Ishikawa (cell line): ENCODE measurements around the gene ARSK.

ENCODE experiments used
- CEBPB ChIP-seq: IDR thresholded peaks from 2 replicates; pipeline ENCODE4 v1.6.1; 2012
- CREB1 ChIP-seq: IDR thresholded peaks from 2 replicates; pipeline ENCODE4 v1.6.1; 2012; ENCODE audit warnings: low read depth
- EGR1 ChIP-seq: IDR thresholded peaks from 2 replicates; pipeline ENCODE4 v1.6.1; 2012
- EP300 ChIP-seq: IDR thresholded peaks from 2 replicates; pipeline ENCODE4 v1.6.1; 2012; ENCODE audit warnings: borderline replicate concordance
- FOXM1 ChIP-seq: IDR thresholded peaks from 2 replicates; pipeline ENCODE4 v1.6.1; 2012; ENCODE audit warnings: low read depth, borderline replicate concordance
- NFIC ChIP-seq: IDR thresholded peaks from 2 replicates; pipeline ENCODE4 v1.6.1; 2012
- RAD21 ChIP-seq: IDR thresholded peaks from 2 replicates; pipeline ENCODE4 v1.6.1; 2012; ENCODE audit warnings: low read depth
- TAF1 ChIP-seq: IDR thresholded peaks from 2 replicates; pipeline ENCODE4 v1.6.1; 2012; ENCODE audit warnings: low read depth, mild to moderate bottlenecking
- TCF12 ChIP-seq: IDR thresholded peaks from 2 replicates; pipeline ENCODE4 v1.6.1; 2012; ENCODE audit warnings: low read depth
- TEAD4 ChIP-seq: IDR thresholded peaks from 2 replicates; pipeline ENCODE4 v1.6.1; 2012
- YY1 ChIP-seq: IDR thresholded peaks from 2 replicates; pipeline ENCODE4 v1.6.1; 2012; ENCODE audit warnings: low read depth
- ZBTB7A ChIP-seq: IDR thresholded peaks from 2 replicates; pipeline ENCODE4 v1.6.1; 2012; ENCODE audit warnings: low read depth
- TF ChIP-seq, protein P1 (sequence below): IDR thresholded peaks from 2 replicates; pipeline ENCODE4 v1.6.1; 2012; ENCODE audit warnings: low read depth, mild to moderate bottlenecking
- TF ChIP-seq, protein P2 (sequence below): IDR thresholded peaks from 2 replicates; pipeline ENCODE4 v1.6.1; 2012
- TF ChIP-seq, protein P3 (sequence below): IDR thresholded peaks from 2 replicates; pipeline ENCODE4 v1.6.1; 2012

The ARSK gene

DNA sequence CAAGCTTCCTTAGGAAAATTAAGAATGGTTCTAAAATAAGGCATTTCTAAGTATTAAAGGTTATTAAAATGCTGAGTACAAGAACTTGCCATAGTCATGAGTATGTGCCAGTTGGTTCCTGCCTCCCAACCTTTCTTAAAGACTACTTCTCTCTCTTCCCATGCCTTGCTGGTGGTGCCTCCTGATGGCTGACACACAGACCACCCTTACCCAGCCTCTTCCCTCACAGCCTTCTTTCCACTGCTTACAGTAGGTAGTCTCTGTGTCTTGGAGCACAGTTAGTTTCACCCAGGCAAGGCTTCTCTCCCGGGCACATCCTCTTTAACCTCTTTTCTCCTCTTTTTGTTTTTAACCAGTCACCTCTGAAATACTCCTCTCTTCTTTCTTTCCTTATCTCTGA is 44.4 kb downstream of the ARSK start:
- no peak for TF ChIP-seq FOXM1
- TF ChIP-seq, protein P1, sequence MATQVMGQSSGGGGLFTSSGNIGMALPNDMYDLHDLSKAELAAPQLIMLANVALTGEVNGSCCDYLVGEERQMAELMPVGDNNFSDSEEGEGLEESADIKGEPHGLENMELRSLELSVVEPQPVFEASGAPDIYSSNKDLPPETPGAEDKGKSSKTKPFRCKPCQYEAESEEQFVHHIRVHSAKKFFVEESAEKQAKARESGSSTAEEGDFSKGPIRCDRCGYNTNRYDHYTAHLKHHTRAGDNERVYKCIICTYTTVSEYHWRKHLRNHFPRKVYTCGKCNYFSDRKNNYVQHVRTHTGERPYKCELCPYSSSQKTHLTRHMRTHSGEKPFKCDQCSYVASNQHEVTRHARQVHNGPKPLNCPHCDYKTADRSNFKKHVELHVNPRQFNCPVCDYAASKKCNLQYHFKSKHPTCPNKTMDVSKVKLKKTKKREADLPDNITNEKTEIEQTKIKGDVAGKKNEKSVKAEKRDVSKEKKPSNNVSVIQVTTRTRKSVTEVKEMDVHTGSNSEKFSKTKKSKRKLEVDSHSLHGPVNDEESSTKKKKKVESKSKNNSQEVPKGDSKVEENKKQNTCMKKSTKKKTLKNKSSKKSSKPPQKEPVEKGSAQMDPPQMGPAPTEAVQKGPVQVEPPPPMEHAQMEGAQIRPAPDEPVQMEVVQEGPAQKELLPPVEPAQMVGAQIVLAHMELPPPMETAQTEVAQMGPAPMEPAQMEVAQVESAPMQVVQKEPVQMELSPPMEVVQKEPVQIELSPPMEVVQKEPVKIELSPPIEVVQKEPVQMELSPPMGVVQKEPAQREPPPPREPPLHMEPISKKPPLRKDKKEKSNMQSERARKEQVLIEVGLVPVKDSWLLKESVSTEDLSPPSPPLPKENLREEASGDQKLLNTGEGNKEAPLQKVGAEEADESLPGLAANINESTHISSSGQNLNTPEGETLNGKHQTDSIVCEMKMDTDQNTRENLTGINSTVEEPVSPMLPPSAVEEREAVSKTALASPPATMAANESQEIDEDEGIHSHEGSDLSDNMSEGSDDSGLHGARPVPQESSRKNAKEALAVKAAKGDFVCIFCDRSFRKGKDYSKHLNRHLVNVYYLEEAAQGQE, result no peak
- no peak for TF ChIP-seq RAD21
- no peak for TF ChIP-seq CEBPB

DNA sequence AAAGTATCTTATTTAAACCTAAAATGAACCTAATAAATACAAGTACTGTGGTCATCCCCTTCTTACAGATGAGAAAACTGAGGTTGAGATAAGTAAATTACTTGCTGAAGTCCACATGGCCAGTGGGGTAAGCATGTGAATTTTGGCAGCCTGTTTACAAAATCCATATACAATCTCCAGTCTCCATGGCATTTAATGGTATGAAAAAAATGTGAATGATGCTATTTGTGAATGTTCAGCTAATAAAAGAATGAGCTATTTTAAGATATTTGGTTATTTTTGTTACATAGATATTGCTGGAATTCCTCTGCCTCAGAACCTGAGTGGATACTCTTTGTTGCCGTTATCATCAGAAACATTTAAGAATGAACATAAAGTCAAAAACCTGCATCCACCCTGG is 45.7 kb downstream of the ARSK start:
- TF ChIP-seq RAD21, result no peak
- no peak for TF ChIP-seq NFIC
- TF ChIP-seq, protein P1, result no peak
- no peak for TF ChIP-seq FOXM1
- TF ChIP-seq EGR1, result no peak
- TF ChIP-seq, protein P2, sequence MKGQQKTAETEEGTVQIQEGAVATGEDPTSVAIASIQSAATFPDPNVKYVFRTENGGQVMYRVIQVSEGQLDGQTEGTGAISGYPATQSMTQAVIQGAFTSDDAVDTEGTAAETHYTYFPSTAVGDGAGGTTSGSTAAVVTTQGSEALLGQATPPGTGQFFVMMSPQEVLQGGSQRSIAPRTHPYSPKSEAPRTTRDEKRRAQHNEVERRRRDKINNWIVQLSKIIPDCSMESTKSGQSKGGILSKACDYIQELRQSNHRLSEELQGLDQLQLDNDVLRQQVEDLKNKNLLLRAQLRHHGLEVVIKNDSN, result no peak
- no peak for TF ChIP-seq EP300
- TF ChIP-seq TEAD4, result no peak
- no peak for TF ChIP-seq TCF12
- TF ChIP-seq, protein P3, sequence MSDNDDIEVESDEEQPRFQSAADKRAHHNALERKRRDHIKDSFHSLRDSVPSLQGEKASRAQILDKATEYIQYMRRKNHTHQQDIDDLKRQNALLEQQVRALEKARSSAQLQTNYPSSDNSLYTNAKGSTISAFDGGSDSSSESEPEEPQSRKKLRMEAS, result no peak
- TF ChIP-seq TAF1, result no peak
- TF ChIP-seq YY1, result no peak

DNA sequence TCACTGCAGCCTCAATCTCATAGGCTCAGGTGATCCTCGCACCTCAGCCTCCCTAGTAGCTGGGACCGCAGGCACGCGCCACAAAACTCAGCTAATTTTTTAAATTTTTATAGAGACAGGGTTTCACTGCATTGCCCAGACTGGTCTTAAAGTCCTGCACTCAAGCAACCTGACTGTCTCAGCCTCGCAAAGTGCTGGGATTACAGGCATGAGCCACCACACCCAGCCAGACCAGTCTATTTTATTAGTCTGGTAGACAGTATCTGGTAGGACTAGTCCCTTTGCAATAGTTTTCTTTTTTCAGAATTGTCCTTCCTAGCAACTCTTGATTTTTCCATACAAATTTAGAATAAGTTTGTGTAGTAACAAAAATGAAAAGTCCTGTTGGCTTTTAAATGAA is 50.9 kb downstream of the ARSK start:
- TF ChIP-seq EP300, result no peak
- TF ChIP-seq CREB1, result no peak
- TF ChIP-seq TEAD4, result no peak
- TF ChIP-seq NFIC, result no peak
- TF ChIP-seq, protein P1, result no peak
- no peak for TF ChIP-seq RAD21
- TF ChIP-seq CEBPB, result no peak
- no peak for TF ChIP-seq YY1
- TF ChIP-seq, protein P2, result no peak
- no peak for TF ChIP-seq TCF12
- TF ChIP-seq FOXM1, result no peak
- no peak for TF ChIP-seq ZBTB7A
- TF ChIP-seq TAF1, result no peak
- TF ChIP-seq, protein P3, result no peak
- TF ChIP-seq EGR1, result no peak

DNA sequence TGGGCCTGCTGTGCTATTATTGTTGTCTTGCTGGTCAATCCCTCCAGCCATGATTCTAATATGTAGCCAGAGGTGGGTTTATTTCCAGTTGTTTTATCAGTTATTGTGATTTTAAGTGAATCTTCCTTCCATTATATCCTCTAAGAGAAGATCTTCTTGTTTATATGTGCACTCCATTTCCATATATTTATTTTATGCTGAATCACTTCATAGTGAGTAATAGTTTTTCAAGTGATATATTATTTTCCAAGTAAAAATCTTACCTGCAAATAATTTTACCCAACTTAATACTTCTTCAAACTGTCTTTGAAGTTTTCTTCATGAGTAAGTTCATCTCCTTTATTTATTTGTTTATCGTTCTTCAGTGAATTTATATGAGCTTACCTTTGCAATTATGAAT is 51.5 kb downstream of the ARSK start:
- TF ChIP-seq EP300 (no peak), EGR1 (no peak), FOXM1 (no peak), TCF12 (no peak), CEBPB (no peak), YY1 (no peak)
- TF ChIP-seq, protein P3, result no peak

DNA sequence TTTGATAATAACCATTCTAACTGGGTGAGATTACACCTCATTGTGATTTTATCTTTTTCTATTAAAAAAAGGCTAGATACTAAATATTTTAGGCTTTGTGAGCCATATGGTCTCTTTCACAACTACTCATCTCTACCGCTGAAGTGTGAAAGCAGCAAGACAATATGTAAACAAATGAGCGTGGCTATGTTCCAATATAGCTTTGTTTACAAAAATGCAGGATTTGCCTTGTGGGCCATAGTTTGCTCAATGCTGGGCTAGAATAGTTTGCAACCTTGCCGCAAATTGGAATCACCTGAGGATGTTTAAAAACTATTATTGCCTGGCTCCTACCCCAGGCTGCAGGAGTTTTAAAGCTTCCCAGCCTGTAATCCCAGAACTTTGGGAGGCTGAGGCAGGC is 54.8 kb downstream of the ARSK start:
- TF ChIP-seq ZBTB7A (no peak), TAF1 (no peak), FOXM1 (no peak), NFIC (no peak), TCF12 (no peak), EP300 (no peak), RAD21 (no peak), EGR1 (no peak), YY1 (no peak), CEBPB (no peak), CREB1 (no peak), TEAD4 (no peak)
- TF ChIP-seq, protein P1, result no peak
- TF ChIP-seq, protein P3, result no peak
- TF ChIP-seq, protein P2, result no peak
